K562 (cell line): ENCODE measurements around the gene RNF144A. TPM values are rescaled to one million over a fixed set of nuclear protein-coding genes. Genes with fewer than 3 reads are reported as not detected.

Experiments
- ATAC-seq: fragments of 200-7000 bp; cut with Tn5 transposase; 3 replicates; pipeline ENCODE4 v1.9.1; 2020; ENCODE audit warnings: moderate library complexity
- BruUV-seq: library from RNA; stranded (reverse); fragments of 400-500 nt; replicated peaks from 2 replicates; lab custom pipeline; 2021; lab: Mats Ljungman, UMichigan
- CTCF ChIA-PET: fragments of 300-600 bp; formaldehyde crosslinking; extraction: SDS; loops from one replicate; lab custom pipeline; 2021; ENCODE audit warnings: low intra/inter-chr PET ratio; lab: Yijun Ruan, JAX
- POLR2A ChIA-PET: fragments of 300-600, 350-650 bp; sonication (Branson Sonifier 250); formaldehyde crosslinking; extraction: SDS; loops from one replicate; lab custom pipeline; 2021; ENCODE audit warnings: antibody characterized with exemption, inconsistent platforms; lab: Yijun Ruan, JAX
- DNase-seq, 4 experiments: peaks; one replicate each; pipeline versions ENCODE4 v3.0.0 to v3.0.0-alpha.2; 2011 to 2018; ENCODE audit warnings: low spot score in 3 of 4, mixed read lengths in 3 of 4; ENCODE audit errors: extremely low read depth in 1 of 4
- FAIRE-seq: peaks from 2 replicates; lab custom pipeline; 2011; peaks lifted over from hg19 to GRCh38; lab: Jason Lieb, UNC
- H2AFZ ChIP-seq: 2 replicates; pipeline ENCODE4 v1.6.0; 2011; ENCODE audit warnings: low read depth, low read length, control low read depth, inconsistent platforms
- H3K27ac ChIP-seq: fragments of 200-600 bp; 3 replicates; pipeline ENCODE4 v1.8.0; 2011; ENCODE audit warnings: low read depth, mild to moderate bottlenecking, control low read depth, inconsistent platforms, low read length, moderate library complexity, mixed read lengths; ENCODE audit errors: extremely low read depth
- H3K27me3 ChIP-seq, 2 experiments: fragments of 300-600 bp in 1 of 2; 2 replicates in 1 of 2; 3 replicates in 1 of 2; pipeline versions ENCODE4 v1.6.0 to v1.8.0; 2011; ENCODE audit warnings: inconsistent platforms in 2 of 2, low read length in 2 of 2, mild to moderate bottlenecking in 1 of 2, mixed read lengths in 1 of 2, moderate library complexity in 1 of 2; ENCODE audit not compliant: control insufficient read depth in 2 of 2, insufficient read depth in 2 of 2
- H3K36me3 ChIP-seq: fragments of 300-600 bp; 3 replicates; pipeline ENCODE4 v1.8.0; 2011; ENCODE audit warnings: mild to moderate bottlenecking, low read length, inconsistent platforms; ENCODE audit not compliant: control insufficient read depth, insufficient read depth
- H3K4me1 ChIP-seq, 2 experiments: fragments of 200-600 bp in 1 of 2; replicated peaks in 1 of 2; 2 replicates in 1 of 2; 3 replicates in 1 of 2; pipeline versions ENCODE4 v1.5.1 to v1.8.0; 2011; ENCODE audit warnings: inconsistent platforms in 2 of 2, low read length in 2 of 2, mild to moderate bottlenecking in 1 of 2, mixed read lengths in 1 of 2, moderate library complexity in 1 of 2; ENCODE audit not compliant: control insufficient read depth in 2 of 2, insufficient read depth in 2 of 2
- H3K4me2 ChIP-seq: 2 replicates; pipeline ENCODE4 v1.6.1; 2011; ENCODE audit warnings: low read length, control low read depth, inconsistent platforms, mixed read lengths; ENCODE audit not compliant: insufficient read depth
- H3K4me3 ChIP-seq: fragments of 200-600 bp; sonication (generic), shearing (Covaris generic); 2 replicates; pipeline ENCODE4 v1.5.1; 2016; ENCODE audit warnings: control low read depth, inconsistent platforms
- H3K79me2 ChIP-seq: fragments of 200-600 bp; 3 replicates; pipeline ENCODE4 v1.8.0; 2011; ENCODE audit warnings: low read length, inconsistent platforms; ENCODE audit not compliant: control insufficient read depth, insufficient read depth
- H3K9ac ChIP-seq, 2 experiments: 2 replicates each; pipeline versions ENCODE4 v1.6.0 to v1.6.1; 2011; ENCODE audit warnings: low read depth in 2 of 2, low read length in 2 of 2, control low read depth in 1 of 2, inconsistent platforms in 1 of 2, mild to moderate bottlenecking in 1 of 2, mixed read lengths in 1 of 2; ENCODE audit not compliant: insufficient read depth in 1 of 2
- H3K9me1 ChIP-seq: one replicate; pipeline ENCODE4 v1.6.0; 2011; ENCODE audit warnings: inconsistent platforms, mild to moderate bottlenecking, low read length, moderate library complexity; ENCODE audit not compliant: control insufficient read depth, insufficient read depth
- H3K9me3 ChIP-seq: replicated peaks from 2 replicates; pipeline ENCODE4 v1.5.1; 2011; ENCODE audit warnings: low read depth, low read length, inconsistent platforms; ENCODE audit not compliant: control insufficient read depth, insufficient read depth
- H4K20me1 ChIP-seq: replicated peaks from 2 replicates; pipeline ENCODE4 v1.6.1; 2011; ENCODE audit warnings: low read length, inconsistent platforms, mixed read lengths; ENCODE audit not compliant: control insufficient read depth, insufficient read depth
- CBFA2T3 ChIP-seq: fragments of 450-650 bp; IDR thresholded peaks from 2 replicates; pipeline ENCODE4 v1.6.1; 2017
- KAT2B ChIP-seq: IDR thresholded peaks from one replicate; pipeline ENCODE4 v1.6.1; 2012; ENCODE audit warnings: low read depth, mild to moderate bottlenecking, control low read depth, inconsistent platforms, low read length, moderate library complexity
- KLF10 ChIP-seq: fragments of 250-450 bp; sonication (Bioruptor Pico); IDR thresholded peaks from 2 replicates; pipeline ENCODE4 v1.6.1; 2021; ENCODE audit warnings: matching md5 sums
- NCOA1 ChIP-seq: fragments of 450-650 bp; IDR thresholded peaks from 2 replicates; pipeline ENCODE4 v1.6.1; 2016; ENCODE audit warnings: low read depth
- NFIX ChIP-seq: fragments of 250-450 bp; sonication (Bioruptor Pico); IDR thresholded peaks from 2 replicates; pipeline ENCODE4 v1.4.0; 2020; ENCODE audit warnings: low read depth, mild to moderate bottlenecking, moderate library complexity
- PURB ChIP-seq: sonication (generic); formaldehyde crosslinking; IDR thresholded peaks from 2 replicates; pipeline ENCODE4 v1.9.0; 2021; ENCODE audit warnings: low read depth, mild to moderate bottlenecking, missing genetic modification reagents
- SUPT5H ChIP-seq: fragments of 450-650 bp; IDR thresholded peaks from 2 replicates; pipeline ENCODE4 v1.6.1; 2016
- ZNF324 ChIP-seq: fragments of 250-450 bp; sonication (Bioruptor Pico); IDR thresholded peaks from 2 replicates; pipeline ENCODE4 v1.4.0; 2020; ENCODE audit warnings: mild to moderate bottlenecking
- ZNF444 ChIP-seq: fragments of 250-450 bp; sonication (Bioruptor Pico); IDR thresholded peaks from 2 replicates; pipeline ENCODE4 v1.4.0; 2020; ENCODE audit warnings: mild to moderate bottlenecking, moderate library complexity
- WGBS: fragments of 100-300 bp; shearing (Covaris generic); methylation state at CpG from one replicate; pipeline ENCODE4 v1.1.6; 2016; ENCODE audit warnings: low coverage, mixed read lengths; ENCODE audit not compliant: insufficient coverage; ENCODE audit errors: missing lambda C conversion rate; 5-methylcytosine and 5-hydroxymethylcytosine counted together
- in situ Hi-C: fragments of 300-500 bp; cut with MboI; formaldehyde crosslinking; loops from 4 replicates; pipeline ENCODE4 v1.15.0; 2018; ENCODE audit warnings: inconsistent platforms, mixed read lengths
- intact Hi-C: fragments of 100-400 bp; cut with micrococcal nuclease; formaldehyde crosslinking; loops from 2 replicates; pipeline ENCODE4 v1.14.2; 2022
- polyA plus RNA-seq, 8 experiments: library from polyadenylated mRNA; depleted of rRNA in 4 of 8; stranded (reverse) in 5 of 8; unstranded in 3 of 8; fragments of >200 nt; fragmentation: Nextera tagmentation in 2 of 8; fragmentation: Illumina TruSeq in 1 of 8; extraction: Ambion mirVana in 2 of 8; extraction: Trizol in 1 of 8; gene quantifications; 2 replicates each; pipeline versions ENCODE4 v1.2.1 to v1.2.3, GENCODE V29; 2011 to 2014; ENCODE audit warnings: inconsistent platforms in 1 of 8, missing spikeins in 1 of 8
- total RNA-seq, 7 experiments: library from RNA; depleted of rRNA in 6 of 7; stranded (reverse); fragments of >200 nt in 6 of 7; fragmentation: Illumina TruSeq in 2 of 7; extraction: Trizol in 2 of 7; gene quantifications; 2 replicates each; pipeline versions ENCODE4 v1.2.1 to v1.2.3, GENCODE V29; 2011 to 2021; ENCODE audit warnings: low replicate concordance in 1 of 7
- TF ChIP-seq, protein P1 (sequence below): fragments of 250-450 bp; sonication (Bioruptor Pico); IDR thresholded peaks from 2 replicates; pipeline ENCODE4 v1.9.0; 2021; ENCODE audit warnings: mild to moderate bottlenecking, inconsistent platforms
- TF ChIP-seq, protein P2 (sequence below): fragments of 250-450 bp; sonication (Bioruptor Pico); IDR thresholded peaks from 2 replicates; pipeline ENCODE4 v1.4.0; 2020; ENCODE audit warnings: mild to moderate bottlenecking, moderate library complexity, borderline replicate concordance
- TF ChIP-seq, protein P3 (sequence below): fragments of 200-800 bp; sonication (Bioruptor generic); IDR thresholded peaks from 2 replicates; pipeline ENCODE4 v1.6.1; 2017; ENCODE audit warnings: missing genetic modification characterization, missing compliant biosample characterization

RNF144A gene
- total and polyA plus RNA-seq, 9 of the 15 experiments (the other 6 are each of a cell fraction or from before 2014, with no cell fraction given): 0.96 to 11.3 (median 6.2) TPM

DNA sequence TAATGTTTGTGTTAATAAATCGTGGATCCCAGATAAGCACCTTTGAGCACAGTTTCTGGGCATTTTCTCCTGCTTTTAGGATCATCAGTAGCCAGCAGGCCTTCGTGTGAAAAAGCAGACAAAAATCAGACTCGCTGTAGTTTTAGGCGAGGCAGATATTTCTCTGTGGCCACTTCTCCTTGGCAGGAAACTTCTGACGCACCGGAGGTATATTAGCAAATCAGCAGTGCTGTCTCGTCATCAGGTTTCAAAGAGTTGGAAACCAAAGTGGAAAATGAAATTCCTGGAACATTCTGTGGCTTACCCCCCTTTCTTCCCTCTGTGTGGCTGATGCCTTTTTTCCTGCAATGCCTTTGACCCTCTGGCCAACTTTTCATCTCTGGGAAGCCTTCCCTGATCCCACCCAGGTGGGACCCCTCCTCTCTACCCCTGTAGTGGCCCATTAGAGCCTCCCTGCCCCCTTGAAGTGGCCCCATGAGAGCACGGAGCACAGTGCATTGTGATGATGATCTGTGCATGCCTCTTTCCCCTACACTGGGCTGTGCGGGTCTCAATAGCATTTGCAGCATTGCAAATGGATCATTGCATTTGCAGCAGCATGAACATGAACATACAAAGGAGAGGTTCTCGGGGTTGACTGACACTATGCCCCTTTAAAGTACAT, 93.3 kb downstream of the RNF144A start:
- Histone ChIP-seq H3K79me2 (no peaks in the 10 kb centered on the region), H3K9me1 (no peaks in the 10 kb centered on the region), H4K20me1 (0 out of 2 replicates have a peak, but pooled peaks cover 5% of the 10 kb centered on the region), H3K27ac (no peak overlapping the region), H3K4me1 (peaks cover 14 to 25% of the 10 kb centered on the region in 2 experiments), H3K4me3 (no peak overlapping the region), H3K9ac (no peak overlapping the region), H3K4me2 (no peak overlapping the region), H3K36me3 (no peaks in the 10 kb centered on the region), H3K9me3 (no peaks in the 10 kb centered on the region), H3K27me3 (no peaks in the 10 kb centered on the region), H2AFZ (no peak overlapping the region)
- in situ Hi-C loops: loop anchor here (25.0 kb wide), 1 partner anchor 173 kb away; no protein-coding TSS in a partner anchor
- CTCF ChIA-PET: no interaction called here
- intact Hi-C loops: no loop called here
- FAIRE-seq (no peak), ATAC-seq (no peak), DNase-seq (no peak)
- POLR2A ChIA-PET: interaction anchor here (0.5 kb wide), 1 partner anchor 112 kb away, joined by 3 read pairs; no protein-coding TSS in a partner anchor
- WGBS: 33% methylated on average over 10 of the region's 10 CpGs
- no TSS peak for BruUV-seq
- TF ChIP-seq NFIX (CRISPR knock-in tag) (no peak), NCOA1 (no peak), PURB (CRISPR knock-in tag) (no peak), KLF10 (CRISPR knock-in tag) (no peak), CBFA2T3 (no peak), KAT2B (no peak), ZNF444 (no peak), SUPT5H (no peak), ZNF324 (CRISPR knock-in tag) (no peak)
- TF ChIP-seq, protein P1, sequence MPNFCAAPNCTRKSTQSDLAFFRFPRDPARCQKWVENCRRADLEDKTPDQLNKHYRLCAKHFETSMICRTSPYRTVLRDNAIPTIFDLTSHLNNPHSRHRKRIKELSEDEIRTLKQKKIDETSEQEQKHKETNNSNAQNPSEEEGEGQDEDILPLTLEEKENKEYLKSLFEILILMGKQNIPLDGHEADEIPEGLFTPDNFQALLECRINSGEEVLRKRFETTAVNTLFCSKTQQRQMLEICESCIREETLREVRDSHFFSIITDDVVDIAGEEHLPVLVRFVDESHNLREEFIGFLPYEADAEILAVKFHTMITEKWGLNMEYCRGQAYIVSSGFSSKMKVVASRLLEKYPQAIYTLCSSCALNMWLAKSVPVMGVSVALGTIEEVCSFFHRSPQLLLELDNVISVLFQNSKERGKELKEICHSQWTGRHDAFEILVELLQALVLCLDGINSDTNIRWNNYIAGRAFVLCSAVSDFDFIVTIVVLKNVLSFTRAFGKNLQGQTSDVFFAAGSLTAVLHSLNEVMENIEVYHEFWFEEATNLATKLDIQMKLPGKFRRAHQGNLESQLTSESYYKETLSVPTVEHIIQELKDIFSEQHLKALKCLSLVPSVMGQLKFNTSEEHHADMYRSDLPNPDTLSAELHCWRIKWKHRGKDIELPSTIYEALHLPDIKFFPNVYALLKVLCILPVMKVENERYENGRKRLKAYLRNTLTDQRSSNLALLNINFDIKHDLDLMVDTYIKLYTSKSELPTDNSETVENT (CRISPR knock-in tag): no peak
- TF ChIP-seq, protein P2, sequence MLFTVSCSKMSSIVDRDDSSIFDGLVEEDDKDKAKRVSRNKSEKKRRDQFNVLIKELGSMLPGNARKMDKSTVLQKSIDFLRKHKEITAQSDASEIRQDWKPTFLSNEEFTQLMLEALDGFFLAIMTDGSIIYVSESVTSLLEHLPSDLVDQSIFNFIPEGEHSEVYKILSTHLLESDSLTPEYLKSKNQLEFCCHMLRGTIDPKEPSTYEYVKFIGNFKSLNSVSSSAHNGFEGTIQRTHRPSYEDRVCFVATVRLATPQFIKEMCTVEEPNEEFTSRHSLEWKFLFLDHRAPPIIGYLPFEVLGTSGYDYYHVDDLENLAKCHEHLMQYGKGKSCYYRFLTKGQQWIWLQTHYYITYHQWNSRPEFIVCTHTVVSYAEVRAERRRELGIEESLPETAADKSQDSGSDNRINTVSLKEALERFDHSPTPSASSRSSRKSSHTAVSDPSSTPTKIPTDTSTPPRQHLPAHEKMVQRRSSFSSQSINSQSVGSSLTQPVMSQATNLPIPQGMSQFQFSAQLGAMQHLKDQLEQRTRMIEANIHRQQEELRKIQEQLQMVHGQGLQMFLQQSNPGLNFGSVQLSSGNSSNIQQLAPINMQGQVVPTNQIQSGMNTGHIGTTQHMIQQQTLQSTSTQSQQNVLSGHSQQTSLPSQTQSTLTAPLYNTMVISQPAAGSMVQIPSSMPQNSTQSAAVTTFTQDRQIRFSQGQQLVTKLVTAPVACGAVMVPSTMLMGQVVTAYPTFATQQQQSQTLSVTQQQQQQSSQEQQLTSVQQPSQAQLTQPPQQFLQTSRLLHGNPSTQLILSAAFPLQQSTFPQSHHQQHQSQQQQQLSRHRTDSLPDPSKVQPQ (CRISPR knock-in tag): no peak
- TF ChIP-seq, protein P3, sequence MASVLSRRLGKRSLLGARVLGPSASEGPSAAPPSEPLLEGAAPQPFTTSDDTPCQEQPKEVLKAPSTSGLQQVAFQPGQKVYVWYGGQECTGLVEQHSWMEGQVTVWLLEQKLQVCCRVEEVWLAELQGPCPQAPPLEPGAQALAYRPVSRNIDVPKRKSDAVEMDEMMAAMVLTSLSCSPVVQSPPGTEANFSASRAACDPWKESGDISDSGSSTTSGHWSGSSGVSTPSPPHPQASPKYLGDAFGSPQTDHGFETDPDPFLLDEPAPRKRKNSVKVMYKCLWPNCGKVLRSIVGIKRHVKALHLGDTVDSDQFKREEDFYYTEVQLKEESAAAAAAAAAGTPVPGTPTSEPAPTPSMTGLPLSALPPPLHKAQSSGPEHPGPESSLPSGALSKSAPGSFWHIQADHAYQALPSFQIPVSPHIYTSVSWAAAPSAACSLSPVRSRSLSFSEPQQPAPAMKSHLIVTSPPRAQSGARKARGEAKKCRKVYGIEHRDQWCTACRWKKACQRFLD (CRISPR knock-in tag): no peak
